Activated CD4-positive, alpha-beta T cell treated with anti-CD3 and anti-CD28 coated beads for 4 hours (primary cell): ENCODE results near the gene ADGRF5.
A peak's percentile ranks its signal among the peaks of the same experiment; 100 is the strongest.
"Not testable (repeated sequence)": the region's sequence is repeated elsewhere in the genome, so short reads cannot be mapped to it uniquely, and the experiment has no call there.

Experiments used
- DNase-seq, 2 donors: peaks; one replicate each; pipeline ENCODE4 v3.0.0-alpha.2; 2020

Gene ADGRF5

GRCh38 chr6:46893648-46894047, 28.1 kb downstream of the ADGRF5 start:
- DNase-seq = no peak

- no peak for DNase-seq
These were observed 30.4 kb downstream of the ADGRF5 start for GRCh38 chr6:46891252-46891795.

- no peak for DNase-seq
These were observed 33.2 kb downstream of the ADGRF5 start for GRCh38 chr6:46888578-46888977.

GRCh38 chr6:46888031-46888430, 33.7 kb downstream of the ADGRF5 start:
- DNase-seq = no peak

- DNase-seq = no peak
These were observed 39.1 kb downstream of the ADGRF5 start for GRCh38 chr6:46882645-46883044.

GRCh38 chr6:46879003-46879402, 42.7 kb downstream of the ADGRF5 start:
- DNase-seq = no peak

- no peak for DNase-seq
These were observed 45.6 kb downstream of the ADGRF5 start for GRCh38 chr6:46876126-46876525.

- DNase-seq = no peak
These were observed 54.3 kb downstream of the ADGRF5 start for GRCh38 chr6:46867411-46867810.

- no peak for DNase-seq
These were observed 56.5 kb downstream of the ADGRF5 start for GRCh38 chr6:46865221-46865620.

GRCh38 chr6:46863791-46864190, 57.9 kb downstream of the ADGRF5 start:
- DNase-seq = no peak

GRCh38 chr6:46862381-46862780, 59.4 kb downstream of the ADGRF5 start:
- no peak for DNase-seq

- DNase-seq = peak in 1 of 2 donors; percentile 8
These were observed 65.8 kb downstream of the ADGRF5 start for GRCh38 chr6:46855966-46856365.

- DNase-seq = not testable (repeated sequence)
These were observed 70.2 kb downstream of the ADGRF5 start for GRCh38 chr6:46851576-46851975.

GRCh38 chr6:46850792-46851191, 70.9 kb downstream of the ADGRF5 start:
- no peak for DNase-seq

- DNase-seq = no peak
These were observed 72.4 kb downstream of the ADGRF5 start for GRCh38 chr6:46849361-46849690.

GRCh38 chr6:46848684-46849360, 72.9 kb downstream of the ADGRF5 start:
- peak; percentile 20 to 48 for DNase-seq

GRCh38 chr6:46845126-46845525, 76.6 kb downstream of the ADGRF5 start:
- no peak for DNase-seq

- DNase-seq = not testable (repeated sequence)
These were observed 79.4 kb downstream of the ADGRF5 start for GRCh38 chr6:46842252-46842846.

- DNase-seq = no peak
These were observed 83.7 kb downstream of the ADGRF5 start for GRCh38 chr6:46838033-46838432.

GRCh38 chr6:46834991-46835390, 86.7 kb downstream of the ADGRF5 start:
- not testable (repeated sequence) for DNase-seq

GRCh38 chr6:46834257-46834916, 87.4 kb downstream of the ADGRF5 start:
- not testable (repeated sequence) for DNase-seq

GRCh38 chr6:46832816-46833215, 88.9 kb downstream of the ADGRF5 start:
- no peak for DNase-seq

GRCh38 chr6:46828939-46829338, 92.8 kb downstream of the ADGRF5 start:
- no peak for DNase-seq

GRCh38 chr6:46821458-46821881, 100.3 kb downstream of the ADGRF5 start:
- DNase-seq = no peak
